ENCODE measurements around the gene VAC14. TPM values are rescaled to one million over a fixed set of nuclear protein-coding genes. Genes with fewer than 3 reads are reported as not detected.

Gene VAC14
- total RNA-seq, 1 donor from 2014 or later = 40.5 TPM

- intact Hi-C loops (cut with micrococcal nuclease) = loop anchor here (10.0 kb wide), 1 partner anchor 600 kb away; the partner anchor contains the start of gene CMTR2
Measured at GRCh38 chr16:70685061-70685937, 115.7 kb downstream of the VAC14 start.

- intact Hi-C loops (cut with micrococcal nuclease) = loop anchor here (5.0 to 10.0 kb wide), 2 partner anchors 53 to 600 kb away; partner anchors contain the start of gene CMTR2
Measured at GRCh38 chr16:70684146-70685060, 116.6 kb downstream of the VAC14 start.

GRCh38 chr16:70683146-70683944 lies 117.6 kb downstream of the VAC14 start:
- intact Hi-C loops (cut with micrococcal nuclease) = loop anchor here (5.0 to 10.0 kb wide), 2 partner anchors 54 to 601 kb away; partner anchors contain the start of gene CMTR2

- intact Hi-C loops (cut with micrococcal nuclease) = loop anchor here (5.0 to 10.0 kb wide), 2 partner anchors 55 to 602 kb away; partner anchors contain the start of gene CMTR2
Measured at GRCh38 chr16:70682239-70683145, 118.5 kb downstream of the VAC14 start.

GRCh38 chr16:70681382-70682238 lies 119.3 kb downstream of the VAC14 start:
- intact Hi-C loops (cut with micrococcal nuclease) = loop anchor here (5.0 to 10.0 kb wide), 2 partner anchors 56 to 603 kb away; partner anchors contain the start of gene CMTR2

GRCh38 chr16:70680495-70681381 lies 120.2 kb downstream of the VAC14 start:
- intact Hi-C loops (cut with micrococcal nuclease) = loop anchor here (1.0 to 10.0 kb wide), 3 partner anchors 57 to 604 kb away; partner anchors contain the start of gene CMTR2

GRCh38 chr16:70679671-70680494 lies 121.1 kb downstream of the VAC14 start:
- intact Hi-C loops (cut with micrococcal nuclease) = loop anchor here (1.0 to 10.0 kb wide), 3 partner anchors 57 to 605 kb away; partner anchors contain the start of gene CMTR2

- intact Hi-C loops (cut with micrococcal nuclease) = no loop called here
Measured at GRCh38 chr16:70678898-70679670, 121.9 kb downstream of the VAC14 start.

GRCh38 chr16:70678121-70678897 lies 122.6 kb downstream of the VAC14 start:
- intact Hi-C loops (cut with micrococcal nuclease) = no loop called here

GRCh38 chr16:70677499-70678120 lies 123.3 kb downstream of the VAC14 start:
- intact Hi-C loops (cut with micrococcal nuclease) = no loop called here

- intact Hi-C loops (cut with micrococcal nuclease) = no loop called here
Measured at GRCh38 chr16:70676675-70677498, 124.1 kb downstream of the VAC14 start.

- intact Hi-C loops (cut with micrococcal nuclease) = no loop called here
Measured at GRCh38 chr16:70675851-70676513, 125.0 kb downstream of the VAC14 start.

Measured in T-helper 1 cell treated with Interleukin-12 subunit alpha and Interleukin-12 subunit beta and Interleukin-4 antibody, amounts not matched to agents 30 ng/mL and 1 ng/mL, for 36 hours (primary cell).